ENCODE results near the gene GSK3A. TPM values are rescaled to one million over a fixed set of nuclear protein-coding genes. Genes with fewer than 3 reads are reported as not detected.

The GSK3A gene
- total and polyA plus RNA-seq, 9 of the 15 experiments (the other 6 are each of a cell fraction or from before 2014, with no cell fraction given): 0.62 to 90.7 (median 33.3) TPM

DNA sequence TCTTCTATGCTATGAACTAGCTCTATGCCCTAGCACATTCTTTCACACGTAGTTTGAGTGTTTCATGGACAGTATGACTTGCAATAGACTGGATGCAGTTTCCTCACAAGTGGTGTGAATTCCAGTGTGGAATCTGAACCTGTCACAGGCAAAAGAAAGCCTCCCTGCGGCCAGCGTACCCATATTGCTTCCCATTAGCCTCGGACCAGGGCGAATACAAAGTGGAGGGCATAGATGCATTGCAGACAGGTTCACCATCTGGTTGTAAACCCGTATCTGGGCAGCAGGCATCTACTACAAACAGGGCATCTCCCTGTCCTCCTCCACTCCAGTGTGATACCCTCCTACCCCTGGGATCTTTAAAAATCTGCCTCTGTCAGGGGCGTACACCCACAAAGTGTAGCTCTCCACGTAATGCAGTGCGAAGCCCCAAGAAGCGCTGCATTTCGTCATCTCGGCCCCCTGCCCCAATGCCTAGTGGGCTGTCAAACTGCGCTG lies 25.3 kb upstream of the GSK3A start (continued):
- TF ChIP-seq NCOR1 (IDR thresholded peaks at IDR 0.05) (no peak), ZC3H4 (CRISPR knock-in tag; IDR thresholded peaks at IDR 0.05; ENCODE audit: borderline replicate concordance) (peak; percentile 86; the same call in 1 of the 2 replicates), FOXP1 (CRISPR knock-in tag; IDR thresholded peaks at IDR 0.05) (no peak), ZFP1 (CRISPR knock-in tag; IDR thresholded peaks at IDR 0.05) (no peak), MCM3 (IDR thresholded peaks at IDR 0.05) (no peak), NCOA4 (IDR thresholded peaks at IDR 0.05; ENCODE audit: partially characterized antibody) (no peak), ZNF3 (CRISPR knock-in tag; IDR thresholded peaks at IDR 0.05) (no peak), RFX1 (IDR thresholded peaks at IDR 0.05) (no peak), SIRT6 (IDR thresholded peaks at IDR 0.05; ENCODE audit: low read depth, low read length) (no peak), SAP30 (IDR thresholded peaks at IDR 0.05; ENCODE audit: borderline replicate concordance, insufficient read depth, low read depth, low read length, poor library complexity, severe bottlenecking) (no peak), EGR1 (conservative IDR thresholded peaks at IDR 0.05) (no peak), TRIM24 (IDR thresholded peaks at IDR 0.05) (no peak), ZNF316 (IDR thresholded peaks at IDR 0.05) (no peak), ZC3H11A (IDR thresholded peaks at IDR 0.05; ENCODE audit: low read depth, low read length) (no peak), LEF1 (IDR thresholded peaks at IDR 0.05) (no peak)
- TF ChIP-seq, protein P1, sequence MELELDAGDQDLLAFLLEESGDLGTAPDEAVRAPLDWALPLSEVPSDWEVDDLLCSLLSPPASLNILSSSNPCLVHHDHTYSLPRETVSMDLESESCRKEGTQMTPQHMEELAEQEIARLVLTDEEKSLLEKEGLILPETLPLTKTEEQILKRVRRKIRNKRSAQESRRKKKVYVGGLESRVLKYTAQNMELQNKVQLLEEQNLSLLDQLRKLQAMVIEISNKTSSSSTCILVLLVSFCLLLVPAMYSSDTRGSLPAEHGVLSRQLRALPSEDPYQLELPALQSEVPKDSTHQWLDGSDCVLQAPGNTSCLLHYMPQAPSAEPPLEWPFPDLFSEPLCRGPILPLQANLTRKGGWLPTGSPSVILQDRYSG (tag; conservative IDR thresholded peaks at IDR 0.05; ENCODE audit: low read depth): 0 out of 2 replicates have a peak, but pooled peaks have one; percentile 43
- TF ChIP-seq, protein P2, sequence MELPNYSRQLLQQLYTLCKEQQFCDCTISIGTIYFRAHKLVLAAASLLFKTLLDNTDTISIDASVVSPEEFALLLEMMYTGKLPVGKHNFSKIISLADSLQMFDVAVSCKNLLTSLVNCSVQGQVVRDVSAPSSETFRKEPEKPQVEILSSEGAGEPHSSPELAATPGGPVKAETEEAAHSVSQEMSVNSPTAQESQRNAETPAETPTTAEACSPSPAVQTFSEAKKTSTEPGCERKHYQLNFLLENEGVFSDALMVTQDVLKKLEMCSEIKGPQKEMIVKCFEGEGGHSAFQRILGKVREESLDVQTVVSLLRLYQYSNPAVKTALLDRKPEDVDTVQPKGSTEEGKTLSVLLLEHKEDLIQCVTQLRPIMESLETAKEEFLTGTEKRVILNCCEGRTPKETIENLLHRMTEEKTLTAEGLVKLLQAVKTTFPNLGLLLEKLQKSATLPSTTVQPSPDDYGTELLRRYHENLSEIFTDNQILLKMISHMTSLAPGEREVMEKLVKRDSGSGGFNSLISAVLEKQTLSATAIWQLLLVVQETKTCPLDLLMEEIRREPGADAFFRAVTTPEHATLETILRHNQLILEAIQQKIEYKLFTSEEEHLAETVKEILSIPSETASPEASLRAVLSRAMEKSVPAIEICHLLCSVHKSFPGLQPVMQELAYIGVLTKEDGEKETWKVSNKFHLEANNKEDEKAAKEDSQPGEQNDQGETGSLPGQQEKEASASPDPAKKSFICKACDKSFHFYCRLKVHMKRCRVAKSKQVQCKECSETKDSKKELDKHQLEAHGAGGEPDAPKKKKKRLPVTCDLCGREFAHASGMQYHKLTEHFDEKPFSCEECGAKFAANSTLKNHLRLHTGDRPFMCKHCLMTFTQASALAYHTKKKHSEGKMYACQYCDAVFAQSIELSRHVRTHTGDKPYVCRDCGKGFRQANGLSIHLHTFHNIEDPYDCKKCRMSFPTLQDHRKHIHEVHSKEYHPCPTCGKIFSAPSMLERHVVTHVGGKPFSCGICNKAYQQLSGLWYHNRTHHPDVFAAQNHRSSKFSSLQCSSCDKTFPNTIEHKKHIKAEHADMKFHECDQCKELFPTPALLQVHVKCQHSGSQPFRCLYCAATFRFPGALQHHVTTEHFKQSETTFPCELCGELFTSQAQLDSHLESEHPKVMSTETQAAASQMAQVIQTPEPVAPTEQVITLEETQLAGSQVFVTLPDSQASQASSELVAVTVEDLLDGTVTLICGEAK (IDR thresholded peaks at IDR 0.05): 0 out of 2 replicates have a peak, but pooled peaks have one; percentile 29
- TF ChIP-seq, protein P2 (CRISPR knock-in tag; IDR thresholded peaks at IDR 0.05): no peak
- TF ChIP-seq, protein P3, sequence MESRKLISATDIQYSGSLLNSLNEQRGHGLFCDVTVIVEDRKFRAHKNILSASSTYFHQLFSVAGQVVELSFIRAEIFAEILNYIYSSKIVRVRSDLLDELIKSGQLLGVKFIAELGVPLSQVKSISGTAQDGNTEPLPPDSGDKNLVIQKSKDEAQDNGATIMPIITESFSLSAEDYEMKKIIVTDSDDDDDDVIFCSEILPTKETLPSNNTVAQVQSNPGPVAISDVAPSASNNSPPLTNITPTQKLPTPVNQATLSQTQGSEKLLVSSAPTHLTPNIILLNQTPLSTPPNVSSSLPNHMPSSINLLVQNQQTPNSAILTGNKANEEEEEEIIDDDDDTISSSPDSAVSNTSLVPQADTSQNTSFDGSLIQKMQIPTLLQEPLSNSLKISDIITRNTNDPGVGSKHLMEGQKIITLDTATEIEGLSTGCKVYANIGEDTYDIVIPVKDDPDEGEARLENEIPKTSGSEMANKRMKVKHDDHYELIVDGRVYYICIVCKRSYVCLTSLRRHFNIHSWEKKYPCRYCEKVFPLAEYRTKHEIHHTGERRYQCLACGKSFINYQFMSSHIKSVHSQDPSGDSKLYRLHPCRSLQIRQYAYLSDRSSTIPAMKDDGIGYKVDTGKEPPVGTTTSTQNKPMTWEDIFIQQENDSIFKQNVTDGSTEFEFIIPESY (CRISPR knock-in tag; IDR thresholded peaks at IDR 0.05): 0 out of 2 replicates have a peak, but pooled peaks have one; percentile 37
